Right atrium auricular region (tissue), 2 donors: Measurements from ENCODE around the gene SPTBN4. TPM values are rescaled to one million over a fixed set of nuclear protein-coding genes. Genes with fewer than 3 reads are reported as not detected.

Experiments used
- DNase-seq: peaks from one replicate; pipeline ENCODE4 v3.0.0-alpha.2; 2019; ENCODE audit warnings: low spot score
- H3K27ac ChIP-seq, 2 donors: fragments of 200-600 bp; sonication (generic); 1 replicate in 1 of 2; 2 replicates in 1 of 2; pipeline ENCODE4 v1.5.1; 2016 to 2019
- H3K27me3 ChIP-seq, 2 donors: fragments of 200-600 bp; sonication (generic); one replicate each; pipeline versions ENCODE4 v1.5.1 to v1.6.0; 2017 to 2019
- H3K36me3 ChIP-seq: fragments of 200-600 bp; sonication (generic); one replicate; pipeline ENCODE4 v1.5.1; 2016
- H3K4me1 ChIP-seq, 2 donors: fragments of 200-600 bp; sonication (generic); one replicate each; pipeline versions ENCODE4 v1.5.1 to v1.6.0; 2017 to 2019
- H3K4me3 ChIP-seq, 2 donors: fragments of 200-600 bp; sonication (generic); 1 replicate in 1 of 2; 2 replicates in 1 of 2; pipeline ENCODE4 v1.5.1; 2017 to 2019; ENCODE audit warnings: mild to moderate bottlenecking in 1 of 2, moderate library complexity in 1 of 2
- H3K9me3 ChIP-seq, 2 donors: fragments of 200-600 bp; sonication (generic); one replicate each; pipeline ENCODE4 v1.5.1; 2019
- CTCF ChIP-seq, 2 donors: fragments of 200-600 bp; sonication (generic); IDR thresholded peaks; one replicate each; pipeline ENCODE4 v1.5.1; 2019; ENCODE audit warnings: antibody characterized with exemption in 2 of 2
- total RNA-seq, 2 donors: library from RNA; depleted of rRNA; stranded (reverse); fragments of >200 nt; gene quantifications; one replicate each; pipeline ENCODE4 v1.1.0, GENCODE V29; 2016

Gene SPTBN4
- total RNA-seq, 2 donors from 2014 or later: 5.2 to 5.5 TPM

GRCh38 chr19:40433391-40434216 lies 33.2 kb upstream of the SPTBN4 start:
- Histone ChIP-seq H3K4me3 (peak overlapping the region; percentile 39 to 44), H3K27me3 (no peaks in the 10 kb centered on the region), H3K4me1 (peaks cover 0 to 27% of the 10 kb centered on the region in 2 donors), H3K9me3 (no peaks in the 10 kb centered on the region), H3K36me3 (no peaks in the 10 kb centered on the region), H3K27ac (peak overlapping the region; percentile 91 to 96)
- no peak for TF ChIP-seq CTCF (IDR thresholded peaks at IDR 0.05)
- peak; percentile 90 for DNase-seq

GRCh38 chr19:40438284-40438683 lies 28.5 kb upstream of the SPTBN4 start:
- H3K27ac ChIP-seq: no peak overlapping the region
- no peak overlapping the region for H3K4me3 ChIP-seq
- peaks cover 25% of the 10 kb centered on the region for H3K36me3 ChIP-seq
- H3K27me3 ChIP-seq: no peaks in the 10 kb centered on the region
- DNase-seq: no peak
- TF ChIP-seq CTCF (IDR thresholded peaks at IDR 0.05): no peak
- peaks cover 0 to 43% of the 10 kb centered on the region in 2 donors for H3K4me1 ChIP-seq
- H3K9me3 ChIP-seq: no peaks in the 10 kb centered on the region

GRCh38 chr19:40441719-40442253 lies 25.0 kb upstream of the SPTBN4 start:
- DNase-seq: no peak
- Histone ChIP-seq H3K27me3 (no peaks in the 10 kb centered on the region), H3K4me3 (no peak overlapping the region), H3K4me1 (peaks cover 0 to 37% of the 10 kb centered on the region in 2 donors), H3K36me3 (peaks cover 25% of the 10 kb centered on the region), H3K27ac (peak overlapping the region; percentile 98), H3K9me3 (no peaks in the 10 kb centered on the region)
- no peak for TF ChIP-seq CTCF (IDR thresholded peaks at IDR 0.05)

GRCh38 chr19:40442328-40443130 lies 24.3 kb upstream of the SPTBN4 start:
- Histone ChIP-seq H3K4me3 (peak overlapping the region; percentile 94 to 96), H3K27me3 (no peaks in the 10 kb centered on the region), H3K36me3 (peaks cover 26% of the 10 kb centered on the region), H3K4me1 (peaks cover 0 to 37% of the 10 kb centered on the region in 2 donors), H3K27ac (peak overlapping the region; percentile 98), H3K9me3 (no peaks in the 10 kb centered on the region)
- no peak for DNase-seq
- no peak for TF ChIP-seq CTCF (IDR thresholded peaks at IDR 0.05)

- Histone ChIP-seq H3K27ac (peak overlapping the region; percentile 98), H3K4me1 (peaks cover 0 to 37% of the 10 kb centered on the region in 2 donors), H3K27me3 (no peaks in the 10 kb centered on the region), H3K4me3 (peak overlapping the region; percentile 94 to 96), H3K36me3 (peaks cover 32% of the 10 kb centered on the region), H3K9me3 (no peaks in the 10 kb centered on the region)
- TF ChIP-seq CTCF (IDR thresholded peaks at IDR 0.05): no peak
- DNase-seq: peak; percentile 100
These were observed 23.4 kb upstream of the SPTBN4 start for GRCh38 chr19:40443131-40443999.
